Esophagus squamous epithelium (tissue), 4 donors: ENCODE data around the gene GIMAP7.
"Not testable (repeated sequence)": the region's sequence is repeated elsewhere in the genome, so short reads cannot be mapped to it uniquely, and the experiment has no call there.

ENCODE experiments used
- POLR2A ChIP-seq, 4 donors: fragments of 450-650 bp; IDR thresholded peaks; one replicate each; pipeline ENCODE4 v1.6.1; 2017; ENCODE audit warnings: antibody characterized with exemption in 4 of 4, mild to moderate bottlenecking in 4 of 4, moderate library complexity in 3 of 4
- TF ChIP-seq, protein P1 (sequence below), 6 experiments: fragments of 450-650 bp in 4 of 6; fragments of 200-600 bp in 2 of 6; sonication (generic) in 2 of 6; IDR thresholded peaks; one replicate each; pipeline ENCODE4 v1.5.1; 2016 to 2019; ENCODE audit warnings: antibody characterized with exemption in 6 of 6, mild to moderate bottlenecking in 4 of 6, moderate library complexity in 4 of 6

DNA sequence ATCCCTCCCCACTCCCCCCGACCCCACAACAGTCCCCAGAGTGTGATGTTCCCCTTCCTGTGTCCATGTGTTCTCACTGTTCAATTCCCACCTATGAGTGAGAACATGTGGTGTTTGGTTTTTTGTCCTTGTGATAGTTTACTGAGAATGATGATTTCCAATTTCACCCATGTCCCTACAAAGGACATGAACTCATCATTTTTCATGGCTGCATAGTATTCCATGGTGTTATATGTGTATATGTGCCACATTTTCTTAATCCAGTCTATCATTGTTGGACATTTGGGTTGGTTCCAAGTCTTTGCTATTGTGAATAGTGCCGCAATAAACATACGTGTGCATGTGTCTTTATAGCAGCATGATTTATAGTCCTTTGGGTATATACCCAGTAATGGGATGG lies 21.2 kb upstream of the GIMAP7 start:
- TF ChIP-seq POLR2A (IDR thresholded peaks at IDR 0.05): not testable (repeated sequence)
- TF ChIP-seq, protein P1, sequence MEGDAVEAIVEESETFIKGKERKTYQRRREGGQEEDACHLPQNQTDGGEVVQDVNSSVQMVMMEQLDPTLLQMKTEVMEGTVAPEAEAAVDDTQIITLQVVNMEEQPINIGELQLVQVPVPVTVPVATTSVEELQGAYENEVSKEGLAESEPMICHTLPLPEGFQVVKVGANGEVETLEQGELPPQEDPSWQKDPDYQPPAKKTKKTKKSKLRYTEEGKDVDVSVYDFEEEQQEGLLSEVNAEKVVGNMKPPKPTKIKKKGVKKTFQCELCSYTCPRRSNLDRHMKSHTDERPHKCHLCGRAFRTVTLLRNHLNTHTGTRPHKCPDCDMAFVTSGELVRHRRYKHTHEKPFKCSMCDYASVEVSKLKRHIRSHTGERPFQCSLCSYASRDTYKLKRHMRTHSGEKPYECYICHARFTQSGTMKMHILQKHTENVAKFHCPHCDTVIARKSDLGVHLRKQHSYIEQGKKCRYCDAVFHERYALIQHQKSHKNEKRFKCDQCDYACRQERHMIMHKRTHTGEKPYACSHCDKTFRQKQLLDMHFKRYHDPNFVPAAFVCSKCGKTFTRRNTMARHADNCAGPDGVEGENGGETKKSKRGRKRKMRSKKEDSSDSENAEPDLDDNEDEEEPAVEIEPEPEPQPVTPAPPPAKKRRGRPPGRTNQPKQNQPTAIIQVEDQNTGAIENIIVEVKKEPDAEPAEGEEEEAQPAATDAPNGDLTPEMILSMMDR (IDR thresholded peaks at IDR 0.05): not testable (repeated sequence)
